Suppressor macrophage treated with lipopolysaccharide for 1 hour (primary cell): ENCODE data around the gene OR5P2.
"Not testable (repeated sequence)": the region's sequence is repeated elsewhere in the genome, so short reads cannot be mapped to it uniquely, and the experiment has no call there.

Source experiments
- DNase-seq, 3 donors: peaks; one replicate each; pipeline ENCODE4 v3.0.0-alpha.2; 2020 to 2022

Gene OR5P2

GRCh38 chr11:7796842-7797241 lies at the start of gene OR5P2:
Gene OR5P2, minus strand, starts transcription at chr11:7796942. Its CDS starts 0 bp downstream, at chr11:7796942.
- no peak for DNase-seq

DNA sequence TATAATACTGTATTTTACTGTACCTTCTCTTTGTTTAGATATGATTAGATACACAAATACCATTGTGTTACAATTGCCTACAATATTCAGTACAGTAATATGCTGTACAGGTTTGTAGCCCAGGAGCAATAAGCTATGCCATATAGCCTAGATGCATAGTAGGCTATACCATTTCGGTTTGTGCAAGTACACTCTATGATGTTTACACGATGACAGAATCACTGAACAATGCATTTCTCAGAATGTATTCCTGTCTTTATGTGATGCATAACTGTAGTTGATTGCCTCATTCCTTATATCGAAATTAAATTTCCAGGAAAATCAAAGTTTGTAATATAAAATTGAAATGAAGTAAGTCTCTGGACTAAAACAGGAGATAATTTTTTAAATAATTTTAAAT lies 49.3 kb upstream of the OR5P2 start:
- no peak for DNase-seq

DNA sequence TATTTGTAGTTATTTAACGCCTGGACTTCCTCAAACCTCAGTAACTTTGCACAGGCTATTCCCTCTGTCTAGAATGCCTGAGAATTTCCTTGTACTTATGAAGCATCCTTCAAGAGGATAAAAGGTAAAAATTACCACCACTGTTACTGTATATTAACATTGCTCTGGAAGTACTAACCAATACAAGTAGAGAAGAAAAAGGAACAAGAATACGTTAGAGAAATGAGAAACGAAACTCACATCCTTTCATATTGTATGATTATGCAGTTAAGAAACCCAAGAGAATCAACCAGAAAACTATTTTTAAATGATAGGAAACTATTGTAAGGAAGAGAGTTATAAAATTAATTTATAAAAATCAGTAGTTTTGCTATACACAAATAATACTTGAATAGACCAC lies 48.2 kb upstream of the OR5P2 start:
- DNase-seq: no peak

GRCh38 chr11:7844521-7844920 lies 47.8 kb upstream of the OR5P2 start:
- DNase-seq: no peak

DNA sequence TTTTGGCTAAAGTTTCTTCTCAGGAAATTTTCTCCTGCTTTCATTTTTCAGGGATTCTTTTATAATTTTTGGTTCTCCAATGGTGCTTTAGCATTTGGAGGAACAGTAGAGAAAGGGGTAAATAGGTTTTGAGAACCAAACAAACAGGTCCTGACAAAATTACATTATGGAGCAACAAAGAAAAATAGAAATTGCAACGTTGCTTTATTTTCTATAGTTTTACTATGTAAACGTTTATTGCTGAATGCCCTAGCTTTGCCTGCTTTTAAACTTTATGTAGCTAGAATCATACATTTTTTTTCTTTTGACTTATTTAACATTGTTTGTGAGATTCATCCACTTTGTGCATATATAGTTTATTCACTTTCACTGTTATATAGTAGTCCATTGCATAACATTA lies 43.8 kb upstream of the OR5P2 start:
- DNase-seq: no peak

- no peak for DNase-seq
Observed at GRCh38 chr11:7833527-7833926, 36.8 kb upstream of the OR5P2 start.

- DNase-seq: no peak
Observed at GRCh38 chr11:7830740-7831139, 34.0 kb upstream of the OR5P2 start, which contains the start of gene OR5P3. Gene OR5P3, minus strand, starts transcription at chr11:7830840.

DNA sequence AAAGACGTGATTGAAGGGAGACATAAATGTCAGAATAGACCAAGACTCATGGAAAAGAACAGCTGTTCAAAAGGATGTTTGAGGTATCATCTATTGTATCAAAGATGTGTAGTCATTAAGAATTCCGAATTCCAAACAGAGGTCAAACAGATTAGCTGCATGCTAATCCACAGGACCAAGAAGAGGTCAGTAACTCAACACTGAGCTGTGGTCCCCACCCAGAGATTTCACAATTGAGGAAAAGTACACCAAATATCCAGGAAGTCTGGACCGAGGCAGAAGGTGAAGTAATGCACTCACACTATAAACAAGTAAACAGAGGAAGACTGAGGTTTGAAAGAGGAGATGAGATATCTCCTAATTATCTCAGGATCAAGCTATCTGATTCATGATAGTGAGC lies 29.6 kb upstream of the OR5P2 start:
- no peak for DNase-seq

GRCh38 chr11:7820417-7820816 lies 23.7 kb upstream of the OR5P2 start:
- not testable (repeated sequence) for DNase-seq

- DNase-seq: not testable (repeated sequence)
Observed at GRCh38 chr11:7814897-7815296, 18.2 kb upstream of the OR5P2 start.

GRCh38 chr11:7810301-7810700 lies 13.6 kb upstream of the OR5P2 start:
- not testable (repeated sequence) for DNase-seq

DNA sequence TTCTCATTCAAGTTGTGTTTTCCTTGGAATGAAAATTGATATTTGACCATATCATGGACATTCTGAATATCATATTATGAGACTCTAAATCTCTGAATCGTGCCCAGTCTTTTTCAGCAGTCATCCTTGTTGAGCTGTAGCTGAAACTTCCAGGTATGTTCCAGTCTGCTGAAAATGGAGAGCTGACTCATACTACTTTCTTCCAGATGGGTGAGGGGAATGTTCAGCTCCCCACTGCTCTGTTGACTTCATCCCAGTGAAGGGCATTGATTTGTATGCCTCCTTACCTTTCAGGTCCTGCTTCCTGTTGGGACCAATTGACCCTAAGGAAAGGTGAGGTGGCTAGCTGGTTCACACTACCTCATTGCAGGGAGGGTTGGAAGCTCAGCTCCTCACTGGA lies 3.5 kb downstream of the OR5P2 start:
- no peak for DNase-seq

- DNase-seq: no peak
Observed at GRCh38 chr11:7787239-7787638, 9.5 kb downstream of the OR5P2 start.

DNA sequence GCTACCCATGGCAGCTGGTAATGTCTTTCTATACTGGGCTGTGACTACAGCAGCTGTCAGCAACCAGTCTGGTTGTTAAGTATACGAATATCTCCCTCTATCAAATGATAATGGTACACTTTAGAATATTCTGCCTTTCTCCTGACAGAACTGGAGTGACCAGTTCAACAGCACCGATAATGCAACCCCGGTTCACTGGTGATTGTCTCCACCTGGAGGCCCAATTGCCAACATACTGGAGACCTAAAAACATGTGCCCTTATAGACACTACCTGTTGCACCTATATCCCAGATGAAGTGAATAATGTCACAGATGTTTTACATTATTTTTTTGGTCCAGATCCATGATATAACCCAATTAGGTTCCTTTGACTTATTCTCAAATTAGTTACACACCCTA lies 21.1 kb downstream of the OR5P2 start:
- no peak for DNase-seq

- not testable (repeated sequence) for DNase-seq
Observed at GRCh38 chr11:7764301-7764700, 32.4 kb downstream of the OR5P2 start.

- DNase-seq: no peak
Observed at GRCh38 chr11:7759010-7759409, 37.7 kb downstream of the OR5P2 start.

DNA sequence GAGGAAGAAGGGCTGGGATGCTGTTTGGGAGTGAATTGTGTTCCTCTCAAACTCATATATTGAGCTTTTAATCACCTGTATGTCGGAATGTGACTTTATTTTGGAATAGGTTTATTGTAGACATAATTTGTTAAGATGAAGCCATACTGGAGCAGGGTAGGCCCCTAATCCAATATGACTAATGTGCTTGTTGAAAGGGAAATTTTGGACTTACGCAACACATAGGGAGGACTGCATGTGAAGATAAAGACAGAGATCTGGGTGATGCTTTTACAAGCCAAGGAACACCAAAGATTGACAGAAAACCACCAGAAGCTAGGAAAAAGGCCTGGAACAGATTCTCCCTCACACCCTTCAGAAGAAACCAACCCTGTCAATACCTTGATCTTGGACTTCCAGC lies 47.3 kb downstream of the OR5P2 start:
- peak; percentile 21 to 53 (median 51) for DNase-seq
